Tibial artery (tissue), 4 donors: ENCODE data around the gene CBLL1.

Experiments
- DNase-seq, 2 donors: peaks; one replicate each; pipeline ENCODE4 v3.0.0-alpha.2; 2019
- H3K27ac ChIP-seq, 2 donors: fragments of 200-600 bp; sonication (generic) in 1 of 2; 1 replicate in 1 of 2; 2 replicates in 1 of 2; pipeline ENCODE4 v1.5.1; 2018 to 2019; ENCODE audit warnings: mild to moderate bottlenecking in 1 of 2
- H3K27me3 ChIP-seq, 2 donors: fragments of 200-600 bp; sonication (generic) in 1 of 2; one replicate each; pipeline versions ENCODE4 v1.5.1 to v1.6.0; 2016 to 2019
- H3K36me3 ChIP-seq, 3 donors: fragments of 200-600 bp; sonication (generic) in 2 of 3; one replicate each; pipeline ENCODE4 v1.5.1; 2016 to 2019; ENCODE audit warnings: mild to moderate bottlenecking in 2 of 3
- H3K4me1 ChIP-seq, 4 donors: fragments of 200-600 bp; sonication (generic) in 2 of 4; 1 replicate in 3 of 4; 2 replicates in 1 of 4; pipeline ENCODE4 v1.5.1; 2016 to 2019
- H3K4me3 ChIP-seq, 2 donors: fragments of 200-600 bp; sonication (generic) in 1 of 2; 1 replicate in 1 of 2; 2 replicates in 1 of 2; pipeline ENCODE4 v1.5.1; 2018 to 2019; ENCODE audit warnings: mild to moderate bottlenecking in 2 of 2
- H3K9me3 ChIP-seq, 3 donors: fragments of 200-600 bp; sonication (generic) in 1 of 3; one replicate each; pipeline ENCODE4 v1.5.1; 2016 to 2019
- intact Hi-C: fragments of 100-400 bp; cut with DNase I; formaldehyde crosslinking; loops from one replicate; pipeline ENCODE4 v1.15.0; 2023; ENCODE audit warnings: low total_unique reads
- TF ChIP-seq, protein P1 (sequence below), 2 experiments: fragments of 200-600 bp in 1 of 2; fragments of 450-650 bp in 1 of 2; IDR thresholded peaks; one replicate each; pipeline ENCODE4 v1.5.1; 2017 to 2019; ENCODE audit warnings: antibody characterized with exemption in 2 of 2, mild to moderate bottlenecking in 1 of 2, moderate library complexity in 1 of 2

CBLL1 gene

DNA sequence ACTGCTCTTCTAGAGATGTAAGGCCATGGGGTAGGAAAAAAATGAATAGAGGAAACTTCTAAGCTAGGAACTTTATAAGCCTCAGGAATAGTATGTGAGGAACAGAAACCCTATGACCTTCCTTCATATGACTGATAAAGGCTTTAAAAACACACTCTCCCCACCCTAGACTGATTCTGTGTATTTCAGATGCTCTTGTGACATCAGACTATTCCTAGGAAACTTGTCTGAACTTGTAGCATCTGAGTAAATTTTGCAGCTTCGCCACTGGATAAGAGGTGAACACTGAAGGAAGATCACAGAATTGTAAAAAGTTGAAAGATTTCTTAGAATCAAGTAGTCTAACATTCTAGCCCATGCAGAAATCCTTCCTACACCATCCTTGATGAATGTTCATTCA, 31.0 kb upstream of the CBLL1 start:
- TF ChIP-seq, protein P1, sequence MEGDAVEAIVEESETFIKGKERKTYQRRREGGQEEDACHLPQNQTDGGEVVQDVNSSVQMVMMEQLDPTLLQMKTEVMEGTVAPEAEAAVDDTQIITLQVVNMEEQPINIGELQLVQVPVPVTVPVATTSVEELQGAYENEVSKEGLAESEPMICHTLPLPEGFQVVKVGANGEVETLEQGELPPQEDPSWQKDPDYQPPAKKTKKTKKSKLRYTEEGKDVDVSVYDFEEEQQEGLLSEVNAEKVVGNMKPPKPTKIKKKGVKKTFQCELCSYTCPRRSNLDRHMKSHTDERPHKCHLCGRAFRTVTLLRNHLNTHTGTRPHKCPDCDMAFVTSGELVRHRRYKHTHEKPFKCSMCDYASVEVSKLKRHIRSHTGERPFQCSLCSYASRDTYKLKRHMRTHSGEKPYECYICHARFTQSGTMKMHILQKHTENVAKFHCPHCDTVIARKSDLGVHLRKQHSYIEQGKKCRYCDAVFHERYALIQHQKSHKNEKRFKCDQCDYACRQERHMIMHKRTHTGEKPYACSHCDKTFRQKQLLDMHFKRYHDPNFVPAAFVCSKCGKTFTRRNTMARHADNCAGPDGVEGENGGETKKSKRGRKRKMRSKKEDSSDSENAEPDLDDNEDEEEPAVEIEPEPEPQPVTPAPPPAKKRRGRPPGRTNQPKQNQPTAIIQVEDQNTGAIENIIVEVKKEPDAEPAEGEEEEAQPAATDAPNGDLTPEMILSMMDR (IDR thresholded peaks at IDR 0.05) = no peak
- H3K36me3 ChIP-seq = no peaks in the 10 kb centered on the region
- H3K27ac ChIP-seq = no peak overlapping the region
- H3K4me3 ChIP-seq = no peak overlapping the region
- no peak for DNase-seq
- H3K27me3 ChIP-seq = no peaks in the 10 kb centered on the region
- no peaks in the 10 kb centered on the region for H3K4me1 ChIP-seq
- H3K9me3 ChIP-seq = no peaks in the 10 kb centered on the region
- intact Hi-C loops = no loop called here

DNA sequence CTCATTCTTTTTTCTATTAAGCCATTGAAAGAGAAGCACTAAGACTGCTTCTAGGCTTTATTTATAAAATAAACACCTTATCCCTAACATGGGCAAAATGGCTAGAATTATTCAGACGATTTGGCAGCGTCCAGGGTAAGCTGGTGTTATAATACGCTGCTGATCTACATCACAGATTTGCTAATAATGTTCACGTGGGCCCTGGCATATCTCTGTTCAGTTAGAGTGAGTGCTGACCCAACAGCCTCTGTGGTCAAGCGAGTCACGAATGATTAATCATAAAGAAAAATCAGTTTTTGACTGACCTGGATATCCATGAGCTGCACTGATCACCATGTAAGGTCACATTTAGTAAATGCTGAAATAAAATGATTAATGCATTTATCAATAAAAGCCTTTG, 28.4 kb upstream of the CBLL1 start:
- Histone ChIP-seq H3K27ac (no peak overlapping the region), H3K4me1 (no peaks in the 10 kb centered on the region), H3K9me3 (no peaks in the 10 kb centered on the region), H3K4me3 (no peak overlapping the region), H3K36me3 (no peaks in the 10 kb centered on the region), H3K27me3 (no peaks in the 10 kb centered on the region)
- TF ChIP-seq, protein P1 (IDR thresholded peaks at IDR 0.05) = no peak
- no peak for DNase-seq
- intact Hi-C loops = no loop called here

DNA sequence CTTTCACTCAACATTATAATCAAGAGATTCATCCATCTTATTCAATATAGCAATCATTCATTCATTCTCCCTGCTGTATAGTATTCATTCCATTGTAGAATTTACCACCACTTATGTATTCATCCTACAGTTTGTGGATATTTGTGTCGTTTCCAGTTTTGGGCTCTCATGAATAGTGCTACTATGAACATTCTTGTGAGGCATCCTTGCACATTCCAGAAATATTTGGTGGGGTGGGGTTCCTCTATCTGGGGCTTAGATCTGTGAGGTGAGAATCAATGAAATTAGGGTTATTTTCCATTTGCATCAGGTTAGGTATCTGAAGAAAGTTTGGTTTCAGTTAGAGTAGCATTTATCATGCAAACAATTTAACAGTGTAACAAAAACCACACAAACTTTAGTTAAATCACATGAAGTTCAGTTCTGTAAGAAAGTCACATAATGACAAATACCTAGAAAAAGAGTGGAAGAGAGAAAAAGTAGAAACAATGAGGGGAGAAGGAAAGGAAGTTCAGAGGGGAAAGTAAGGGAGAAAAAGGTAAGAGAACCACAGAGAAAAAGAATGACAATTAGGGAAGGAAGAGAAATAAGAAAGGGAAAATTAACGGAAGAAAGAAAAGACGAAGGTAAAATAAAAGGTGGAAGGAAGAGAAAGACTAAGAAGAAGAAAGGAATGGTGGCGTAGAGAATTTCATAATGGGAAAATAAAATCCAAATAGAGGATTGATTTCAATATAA, 25.3 kb upstream of the CBLL1 start:
- intact Hi-C loops = no loop called here
- H3K4me3 ChIP-seq = no peak overlapping the region
- no peaks in the 10 kb centered on the region for H3K36me3 ChIP-seq
- no peak overlapping the region for H3K27ac ChIP-seq
- no peaks in the 10 kb centered on the region for H3K9me3 ChIP-seq
- TF ChIP-seq, protein P1 (IDR thresholded peaks at IDR 0.05) = no peak
- no peaks in the 10 kb centered on the region for H3K4me1 ChIP-seq
- DNase-seq = no peak
- H3K27me3 ChIP-seq = no peaks in the 10 kb centered on the region

DNA sequence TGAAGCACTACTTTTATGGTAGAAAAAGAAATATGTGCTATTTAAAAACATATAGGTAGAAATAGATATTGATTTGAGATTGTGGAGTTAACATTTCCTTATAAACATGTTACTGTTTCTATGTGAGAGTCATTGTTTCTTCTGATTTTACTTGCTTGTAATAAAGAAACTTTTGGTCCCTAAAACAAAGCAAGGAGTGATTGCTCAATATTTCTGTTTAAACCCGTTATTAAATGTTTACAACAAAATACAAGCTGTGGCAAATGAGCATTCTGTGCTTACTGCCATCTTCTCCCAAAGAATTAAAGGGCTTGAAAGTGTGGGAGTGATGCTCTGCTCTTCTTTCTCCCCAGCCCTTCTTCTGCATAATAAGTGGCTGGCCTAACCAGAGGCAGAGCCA, 22.7 kb upstream of the CBLL1 start:
- Histone ChIP-seq H3K36me3 (no peaks in the 10 kb centered on the region), H3K4me1 (no peaks in the 10 kb centered on the region), H3K4me3 (no peak overlapping the region), H3K9me3 (no peaks in the 10 kb centered on the region), H3K27me3 (no peaks in the 10 kb centered on the region), H3K27ac (no peak overlapping the region)
- DNase-seq = no peak
- intact Hi-C loops = no loop called here
- TF ChIP-seq, protein P1 (IDR thresholded peaks at IDR 0.05) = no peak

DNA sequence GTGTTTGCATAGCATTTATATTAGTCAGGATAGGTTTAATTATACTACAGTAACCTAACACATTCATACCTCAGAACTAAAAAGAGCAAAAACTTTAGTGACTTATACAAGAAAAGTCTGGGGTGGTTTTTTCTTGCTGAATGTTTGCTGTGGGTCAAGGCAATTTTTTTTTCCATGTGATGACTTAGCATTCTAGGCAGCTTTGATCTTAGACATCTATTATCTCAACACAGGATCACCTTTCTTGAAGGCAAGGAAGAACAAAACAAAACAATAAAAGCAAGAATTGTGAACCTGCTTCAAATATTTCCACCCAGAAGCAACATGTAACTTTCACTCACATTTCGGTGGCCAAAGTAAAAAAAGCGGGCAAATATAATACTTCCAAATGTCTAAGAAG, 20.7 kb upstream of the CBLL1 start:
- no peak overlapping the region for H3K27ac ChIP-seq
- intact Hi-C loops = no loop called here
- no peak overlapping the region for H3K4me3 ChIP-seq
- TF ChIP-seq, protein P1 (IDR thresholded peaks at IDR 0.05) = no peak
- no peaks in the 10 kb centered on the region for H3K9me3 ChIP-seq
- H3K36me3 ChIP-seq = no peaks in the 10 kb centered on the region
- H3K27me3 ChIP-seq = peaks cover 0 to 10% of the 10 kb centered on the region in 2 donors
- no peak for DNase-seq
- H3K4me1 ChIP-seq = no peaks in the 10 kb centered on the region
